Measurements from ENCODE around the gene LRRC8A.

DNA sequence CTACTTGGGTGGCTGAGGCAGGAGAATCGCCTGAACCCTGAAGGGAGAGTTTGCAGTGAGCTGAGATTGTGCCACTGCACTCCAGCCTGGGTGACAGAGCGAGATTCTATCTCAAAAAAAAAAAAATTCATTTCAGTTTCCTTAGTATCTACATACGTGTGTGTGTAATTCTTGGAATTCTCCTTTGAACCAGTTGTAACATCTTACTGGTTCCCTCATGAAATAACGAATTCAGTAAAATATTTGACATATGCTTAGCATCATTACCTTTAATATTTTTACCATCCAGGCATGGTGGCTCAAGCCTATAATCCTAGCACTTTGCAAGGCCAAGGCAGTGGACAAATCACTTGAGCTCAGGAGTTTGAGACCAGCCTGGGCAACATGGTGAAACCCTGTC is 47.6 kb downstream of the LRRC8A start:
- TF ChIP-seq, protein P1, sequence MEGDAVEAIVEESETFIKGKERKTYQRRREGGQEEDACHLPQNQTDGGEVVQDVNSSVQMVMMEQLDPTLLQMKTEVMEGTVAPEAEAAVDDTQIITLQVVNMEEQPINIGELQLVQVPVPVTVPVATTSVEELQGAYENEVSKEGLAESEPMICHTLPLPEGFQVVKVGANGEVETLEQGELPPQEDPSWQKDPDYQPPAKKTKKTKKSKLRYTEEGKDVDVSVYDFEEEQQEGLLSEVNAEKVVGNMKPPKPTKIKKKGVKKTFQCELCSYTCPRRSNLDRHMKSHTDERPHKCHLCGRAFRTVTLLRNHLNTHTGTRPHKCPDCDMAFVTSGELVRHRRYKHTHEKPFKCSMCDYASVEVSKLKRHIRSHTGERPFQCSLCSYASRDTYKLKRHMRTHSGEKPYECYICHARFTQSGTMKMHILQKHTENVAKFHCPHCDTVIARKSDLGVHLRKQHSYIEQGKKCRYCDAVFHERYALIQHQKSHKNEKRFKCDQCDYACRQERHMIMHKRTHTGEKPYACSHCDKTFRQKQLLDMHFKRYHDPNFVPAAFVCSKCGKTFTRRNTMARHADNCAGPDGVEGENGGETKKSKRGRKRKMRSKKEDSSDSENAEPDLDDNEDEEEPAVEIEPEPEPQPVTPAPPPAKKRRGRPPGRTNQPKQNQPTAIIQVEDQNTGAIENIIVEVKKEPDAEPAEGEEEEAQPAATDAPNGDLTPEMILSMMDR (optimal IDR thresholded peaks at IDR 0.05 in 1 of 3, IDR thresholded peaks at IDR 0.05 in 1 of 3, conservative IDR thresholded peaks at IDR 0.05 in 1 of 3; ENCODE audit: extremely low read depth in 1 of 3, insufficient read depth in 2 of 3, low read length in 3 of 3) = no peak
- no peak for TF ChIP-seq EZH2 (IDR thresholded peaks at IDR 0.05; ENCODE audit: low read length)
